ENCODE measurements around the gene NFYC. TPM values are rescaled to one million over a fixed set of nuclear protein-coding genes. Genes with fewer than 3 reads are reported as not detected.

The NFYC gene
- total and polyA plus RNA-seq, 2 experiments from 2014 or later = 23.7 to 28.3 TPM

DNA sequence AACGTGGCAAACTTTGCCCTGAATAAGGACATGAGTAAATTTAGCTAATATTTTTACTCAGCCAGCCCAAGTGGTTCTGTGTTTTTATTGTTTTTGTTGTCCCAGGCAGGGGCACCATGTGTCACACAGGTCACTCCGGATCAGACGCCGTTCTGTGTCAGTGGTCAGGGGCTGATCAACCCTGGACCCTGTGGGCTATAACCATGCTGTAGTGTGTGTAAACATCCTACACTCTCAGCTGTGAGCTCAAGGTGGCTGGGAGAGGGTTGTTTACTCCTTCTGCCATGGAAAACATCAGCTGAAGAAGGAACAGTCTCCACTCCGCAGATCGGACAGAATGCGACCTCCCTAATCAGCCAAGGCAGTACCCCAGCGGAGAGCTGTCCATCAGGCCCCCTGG lies 65.6 kb downstream of the NFYC start:
- Histone ChIP-seq H3K79me2 (ENCODE audit: insufficient read depth) (no peaks in the 10 kb centered on the region), H3K9ac (no peak overlapping the region), H3K36me3 (ENCODE audit: low read depth) (peaks cover 30% of the 10 kb centered on the region; the same call in 1 of the 2 replicates), H3K4me2 (ENCODE audit: unreplicated experiment) (no peak overlapping the region), H3K9me3 (ENCODE audit: low read depth) (no peaks in the 10 kb centered on the region), H3K27ac (no peak overlapping the region), H3F3A (ENCODE audit: insufficient read depth) (0 out of 2 replicates have a peak, but pooled peaks cover 4% of the 10 kb centered on the region), H4K20me1 (ENCODE audit: insufficient read depth) (no peaks in the 10 kb centered on the region), H3K4me3 (no peak overlapping the region), H3K9me2 (ENCODE audit: insufficient read depth) (no peaks in the 10 kb centered on the region), H3K27me3 (replicated peaks; ENCODE audit: insufficient read depth) (no peaks in the 10 kb centered on the region), H3K4me1 (ENCODE audit: insufficient read depth) (no peaks in the 10 kb centered on the region), H2AFZ (no peak overlapping the region)
- in situ Hi-C loops (cut with MboI) = no loop called here
- TF ChIP-seq EZH2phosphoT487 (IDR thresholded peaks at IDR 0.05; ENCODE audit: insufficient read depth, low read depth) = no peak
- DNase-seq = no peak
- 98% methylated on average over 8 of the region's 8 CpGs for WGBS, 2 experiments (ENCODE audit: low coverage in 1 of 2, low lambda C conversion rate in 2 of 2, missing lambda C conversion rate in 2 of 2)

DNA sequence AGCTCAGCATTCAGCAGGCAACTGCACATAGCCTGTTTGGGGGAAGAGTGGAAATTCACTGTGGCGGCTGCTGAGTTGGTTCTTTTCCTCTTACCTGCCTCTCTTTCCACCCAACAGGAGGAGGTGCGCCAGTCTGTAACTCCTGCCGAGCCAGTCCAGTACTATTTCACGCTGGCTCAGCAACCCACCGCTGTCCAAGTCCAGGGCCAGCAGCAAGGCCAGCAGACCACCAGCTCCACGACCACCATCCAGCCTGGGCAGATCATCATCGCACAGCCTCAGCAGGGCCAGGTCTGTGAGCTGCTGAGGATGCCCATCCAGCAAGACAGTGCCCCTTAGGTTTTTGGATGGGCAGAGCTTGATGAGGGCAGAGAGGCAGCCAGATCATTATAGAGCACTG lies 66.5 kb downstream of the NFYC start:
- DNase-seq = no peak
- Histone ChIP-seq H3K27me3 (replicated peaks; ENCODE audit: insufficient read depth) (no peaks in the 10 kb centered on the region), H3K27ac (no peak overlapping the region), H3K4me1 (ENCODE audit: insufficient read depth) (no peaks in the 10 kb centered on the region), H3K36me3 (ENCODE audit: low read depth) (peaks cover 30% of the 10 kb centered on the region; the same call in 1 of the 2 replicates), H3F3A (ENCODE audit: insufficient read depth) (0 out of 2 replicates have a peak, but pooled peaks cover 4% of the 10 kb centered on the region), H3K9ac (no peak overlapping the region), H3K79me2 (ENCODE audit: insufficient read depth) (no peaks in the 10 kb centered on the region), H3K4me3 (no peak overlapping the region), H3K9me2 (ENCODE audit: insufficient read depth) (no peaks in the 10 kb centered on the region), H3K4me2 (ENCODE audit: unreplicated experiment) (no peak overlapping the region), H4K20me1 (ENCODE audit: insufficient read depth) (no peaks in the 10 kb centered on the region), H2AFZ (no peak overlapping the region), H3K9me3 (ENCODE audit: low read depth) (no peaks in the 10 kb centered on the region)
- TF ChIP-seq EZH2 (IDR thresholded peaks at IDR 0.05; ENCODE audit: insufficient read depth, poor library complexity, severe bottlenecking) (no peak), EZH2phosphoT487 (IDR thresholded peaks at IDR 0.05; ENCODE audit: insufficient read depth, low read depth) (no peak)
- WGBS, 2 experiments (ENCODE audit: low coverage in 1 of 2, low lambda C conversion rate in 2 of 2, missing lambda C conversion rate in 2 of 2) = 96 to 97% methylated on average over 7 of the region's 7 CpGs
- in situ Hi-C loops (cut with MboI) = no loop called here

DNA sequence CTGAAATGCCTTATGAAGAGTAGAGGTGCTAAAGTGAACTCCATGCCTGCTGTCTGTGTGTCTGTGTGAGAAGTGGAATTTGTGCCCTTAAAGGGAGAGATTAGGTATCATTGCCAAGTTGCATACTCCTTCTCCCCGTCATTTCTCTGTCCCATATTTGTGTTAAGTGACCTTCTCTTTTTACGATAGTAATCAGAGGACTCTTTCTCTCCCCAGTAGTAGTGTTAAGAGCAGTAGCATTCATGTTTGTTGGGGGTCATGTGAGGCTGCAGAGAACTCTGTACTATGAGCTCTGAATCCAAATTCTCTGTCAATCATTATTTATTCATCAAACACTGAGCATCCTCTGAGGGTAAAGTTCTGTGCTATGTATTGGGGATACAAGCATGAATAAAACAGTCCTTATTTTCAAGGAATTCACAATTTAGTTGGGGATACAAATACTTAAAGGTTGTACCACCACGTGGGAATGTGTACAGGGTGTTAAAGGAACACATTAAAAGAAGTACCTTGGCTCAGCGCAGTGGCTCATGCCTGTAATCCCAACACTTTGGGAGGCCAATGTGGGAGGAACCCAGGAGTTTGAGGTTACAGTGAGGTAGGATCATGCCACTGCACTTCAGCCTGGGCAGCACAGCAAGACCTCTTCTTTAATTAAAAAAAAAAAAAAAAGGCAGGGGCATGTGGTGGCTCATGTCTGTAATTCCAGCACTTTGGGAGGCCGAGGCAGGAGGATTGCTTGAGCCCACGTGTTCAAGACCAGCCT lies 67.3 kb downstream of the NFYC start:
- TF ChIP-seq EZH2 (IDR thresholded peaks at IDR 0.05; ENCODE audit: insufficient read depth, poor library complexity, severe bottlenecking) (no peak), EZH2phosphoT487 (IDR thresholded peaks at IDR 0.05; ENCODE audit: insufficient read depth, low read depth) (no peak)
- Histone ChIP-seq H3F3A (ENCODE audit: insufficient read depth) (0 out of 2 replicates have a peak, but pooled peaks cover 4% of the 10 kb centered on the region), H2AFZ (no peak overlapping the region), H3K4me3 (no peak overlapping the region), H3K9me2 (ENCODE audit: insufficient read depth) (no peaks in the 10 kb centered on the region), H3K27ac (no peak overlapping the region), H4K20me1 (ENCODE audit: insufficient read depth) (no peaks in the 10 kb centered on the region), H3K9me3 (ENCODE audit: low read depth) (no peaks in the 10 kb centered on the region), H3K4me2 (ENCODE audit: unreplicated experiment) (no peak overlapping the region), H3K79me2 (ENCODE audit: insufficient read depth) (no peaks in the 10 kb centered on the region), H3K9ac (no peak overlapping the region), H3K4me1 (ENCODE audit: insufficient read depth) (no peaks in the 10 kb centered on the region), H3K27me3 (replicated peaks; ENCODE audit: insufficient read depth) (no peaks in the 10 kb centered on the region), H3K36me3 (ENCODE audit: low read depth) (peaks cover 26% of the 10 kb centered on the region; the same call in 1 of the 2 replicates)
- no peak for DNase-seq
- WGBS, 2 experiments (ENCODE audit: low coverage in 1 of 2, low lambda C conversion rate in 2 of 2, missing lambda C conversion rate in 2 of 2) = 95 to 98% methylated on average over 6 of the region's 6 CpGs
- in situ Hi-C loops (cut with MboI) = no loop called here

- no peaks in the 10 kb centered on the region for H3K27me3 ChIP-seq (replicated peaks; ENCODE audit: insufficient read depth)
- DNase-seq = peak; percentile 61
- 0 out of 2 replicates have a peak, but pooled peaks cover 4% of the 10 kb centered on the region for H3F3A ChIP-seq (ENCODE audit: insufficient read depth)
- no peak overlapping the region for H2AFZ ChIP-seq
- H3K4me2 ChIP-seq (ENCODE audit: unreplicated experiment) = no peak overlapping the region
- no peaks in the 10 kb centered on the region for H4K20me1 ChIP-seq (ENCODE audit: insufficient read depth)
- no peaks in the 10 kb centered on the region for H3K9me3 ChIP-seq (ENCODE audit: low read depth)
- no peak overlapping the region for H3K9ac ChIP-seq
- WGBS, 2 experiments (ENCODE audit: low coverage in 1 of 2, low lambda C conversion rate in 2 of 2, missing lambda C conversion rate in 2 of 2) = 55 to 57% methylated on average over 4 of the region's 4 CpGs
- peaks cover 30% of the 10 kb centered on the region; the same call in 1 of the 2 replicates for H3K36me3 ChIP-seq (ENCODE audit: low read depth)
- H3K9me2 ChIP-seq (ENCODE audit: insufficient read depth) = no peaks in the 10 kb centered on the region
- no peaks in the 10 kb centered on the region for H3K79me2 ChIP-seq (ENCODE audit: insufficient read depth)
- TF ChIP-seq EZH2 (IDR thresholded peaks at IDR 0.05; ENCODE audit: insufficient read depth, poor library complexity, severe bottlenecking) (no peak), EZH2phosphoT487 (IDR thresholded peaks at IDR 0.05; ENCODE audit: insufficient read depth, low read depth) (no peak)
- in situ Hi-C loops (cut with MboI) = no loop called here
- no peaks in the 10 kb centered on the region for H3K4me1 ChIP-seq (ENCODE audit: insufficient read depth)
- H3K27ac ChIP-seq = no peak overlapping the region
- H3K4me3 ChIP-seq = no peak overlapping the region
Measured at GRCh38 chr1:40760984-40761383, 69.5 kb downstream of the NFYC start.
